Kidney epithelial cell (primary cell): ENCODE results near the gene CLEC18C. TPM values are rescaled to one million over a fixed set of nuclear protein-coding genes. Genes with fewer than 3 reads are reported as not detected.
"Not testable (repeated sequence)": the region's sequence is repeated elsewhere in the genome, so short reads cannot be mapped to it uniquely, and the experiment has no call there.

ENCODE experiments used
- DNase-seq: peaks from one replicate; pipeline ENCODE4 v3.0.0-alpha.2; 2010; ENCODE audit warnings: low read depth
- H3K27me3 ChIP-seq: 2 replicates; pipeline ENCODE4 v1.6.0; 2011; ENCODE audit warnings: low read length; ENCODE audit not compliant: control insufficient read depth, insufficient read depth
- H3K36me3 ChIP-seq: 2 replicates; pipeline ENCODE4 v1.5.1; 2011; ENCODE audit warnings: low read length; ENCODE audit not compliant: control insufficient read depth, insufficient read depth
- H3K4me3 ChIP-seq: 2 replicates; pipeline ENCODE4 v1.5.1; 2011; ENCODE audit warnings: low read depth, mild to moderate bottlenecking, control low read depth, low read length
- total RNA-seq: library from RNA; depleted of rRNA; stranded (reverse); fragments of >200 nt; gene quantifications from 2 replicates; pipeline ENCODE4 v1.2.3, GENCODE V29; 2015
- TF ChIP-seq, protein P1 (sequence below): IDR thresholded peaks from 2 replicates; pipeline ENCODE4 v1.5.1; 2011; ENCODE audit warnings: mild to moderate bottlenecking, moderate library complexity, low read length, control low read depth, inconsistent platforms; ENCODE audit not compliant: insufficient read depth, poor library complexity, severe bottlenecking

CLEC18C gene
- total RNA-seq, 1 donor from 2014 or later = 28.9 TPM

DNA sequence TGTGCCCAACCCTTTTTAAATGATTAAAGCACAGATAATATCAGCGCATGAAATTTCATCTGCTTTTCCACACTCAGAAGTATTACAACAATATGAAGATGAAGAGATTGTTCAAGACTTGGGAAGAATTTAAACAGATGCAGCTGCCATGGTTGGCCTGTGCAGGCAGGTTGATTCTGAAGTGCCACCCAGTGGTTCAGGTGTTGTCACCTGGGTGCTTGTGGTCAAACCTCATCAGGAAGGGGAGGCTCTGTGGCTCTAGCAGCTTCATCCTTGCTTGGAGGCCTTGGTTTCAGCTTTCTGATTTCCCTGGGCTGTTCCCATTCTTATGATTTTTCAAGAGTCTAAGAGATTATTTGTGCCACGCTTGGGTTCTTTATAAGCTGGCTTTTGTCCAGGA, 22.2 kb upstream of the CLEC18C start:
- no peak for DNase-seq
- H3K27me3 ChIP-seq = no peaks in the 10 kb centered on the region
- H3K4me3 ChIP-seq = no peak overlapping the region
- H3K36me3 ChIP-seq = peaks cover under 1% of the 10 kb centered on the region
- TF ChIP-seq, protein P1, sequence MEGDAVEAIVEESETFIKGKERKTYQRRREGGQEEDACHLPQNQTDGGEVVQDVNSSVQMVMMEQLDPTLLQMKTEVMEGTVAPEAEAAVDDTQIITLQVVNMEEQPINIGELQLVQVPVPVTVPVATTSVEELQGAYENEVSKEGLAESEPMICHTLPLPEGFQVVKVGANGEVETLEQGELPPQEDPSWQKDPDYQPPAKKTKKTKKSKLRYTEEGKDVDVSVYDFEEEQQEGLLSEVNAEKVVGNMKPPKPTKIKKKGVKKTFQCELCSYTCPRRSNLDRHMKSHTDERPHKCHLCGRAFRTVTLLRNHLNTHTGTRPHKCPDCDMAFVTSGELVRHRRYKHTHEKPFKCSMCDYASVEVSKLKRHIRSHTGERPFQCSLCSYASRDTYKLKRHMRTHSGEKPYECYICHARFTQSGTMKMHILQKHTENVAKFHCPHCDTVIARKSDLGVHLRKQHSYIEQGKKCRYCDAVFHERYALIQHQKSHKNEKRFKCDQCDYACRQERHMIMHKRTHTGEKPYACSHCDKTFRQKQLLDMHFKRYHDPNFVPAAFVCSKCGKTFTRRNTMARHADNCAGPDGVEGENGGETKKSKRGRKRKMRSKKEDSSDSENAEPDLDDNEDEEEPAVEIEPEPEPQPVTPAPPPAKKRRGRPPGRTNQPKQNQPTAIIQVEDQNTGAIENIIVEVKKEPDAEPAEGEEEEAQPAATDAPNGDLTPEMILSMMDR = no peak

DNA sequence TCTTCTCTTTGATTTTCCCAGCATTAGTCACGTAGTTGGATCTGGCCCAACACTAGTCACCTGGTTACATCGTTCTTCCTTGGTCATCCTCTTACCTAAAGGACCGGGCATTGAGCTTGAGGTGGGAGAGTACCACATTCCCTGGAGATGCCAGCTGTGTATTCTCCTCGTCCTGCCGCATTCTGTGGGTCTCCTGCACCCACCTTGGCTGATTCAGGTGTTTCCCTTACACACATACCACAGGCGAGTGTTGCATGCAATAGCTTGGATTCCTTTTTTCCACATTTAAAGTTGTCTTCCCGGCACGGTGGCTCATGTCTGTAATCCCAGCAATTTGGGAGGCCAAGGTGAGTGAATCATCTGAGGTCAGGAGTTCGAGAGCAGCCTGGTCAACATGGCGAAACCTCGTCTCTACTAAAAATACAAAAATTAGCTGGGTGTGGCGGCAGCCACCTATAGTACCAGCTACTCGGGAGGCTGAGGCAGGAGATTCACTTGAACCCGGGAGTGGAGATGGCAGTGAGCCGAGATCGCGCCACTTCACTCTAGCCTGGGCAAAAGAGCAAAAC, 21.6 kb upstream of the CLEC18C start:
- TF ChIP-seq, protein P1 = no peak
- no peaks in the 10 kb centered on the region for H3K27me3 ChIP-seq
- no peak for DNase-seq
- peaks cover 4% of the 10 kb centered on the region for H3K36me3 ChIP-seq
- no peak overlapping the region for H3K4me3 ChIP-seq

- no peak for DNase-seq
- no peak overlapping the region for H3K4me3 ChIP-seq
- H3K36me3 ChIP-seq = peaks cover 4% of the 10 kb centered on the region
- TF ChIP-seq, protein P1 = no peak
- no peaks in the 10 kb centered on the region for H3K27me3 ChIP-seq
Observed at GRCh38 chr16:70152578-70153302, 20.8 kb upstream of the CLEC18C start.

DNA sequence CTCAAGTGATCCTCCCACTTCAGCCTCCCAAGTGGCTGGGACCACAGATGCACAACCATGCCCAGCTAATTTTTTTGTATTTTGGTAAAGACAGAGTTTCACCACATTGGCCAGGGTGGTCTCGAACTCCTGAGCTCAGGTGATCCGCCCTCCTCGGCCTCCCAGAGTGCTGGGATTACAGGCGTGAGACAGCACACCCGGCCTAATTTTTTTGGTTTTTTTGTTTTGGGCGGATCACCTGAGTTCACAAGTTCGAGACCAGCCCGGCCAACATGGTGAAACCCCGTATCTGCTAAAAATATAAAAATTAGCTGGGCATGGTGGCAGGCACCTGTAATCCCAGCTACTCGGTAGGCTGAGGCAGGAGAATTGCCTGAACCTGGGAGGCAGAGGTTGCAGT, 18.9 kb upstream of the CLEC18C start:
- not testable (repeated sequence) for DNase-seq, H3K27me3 ChIP-seq, H3K36me3 ChIP-seq, H3K4me3 ChIP-seq

DNA sequence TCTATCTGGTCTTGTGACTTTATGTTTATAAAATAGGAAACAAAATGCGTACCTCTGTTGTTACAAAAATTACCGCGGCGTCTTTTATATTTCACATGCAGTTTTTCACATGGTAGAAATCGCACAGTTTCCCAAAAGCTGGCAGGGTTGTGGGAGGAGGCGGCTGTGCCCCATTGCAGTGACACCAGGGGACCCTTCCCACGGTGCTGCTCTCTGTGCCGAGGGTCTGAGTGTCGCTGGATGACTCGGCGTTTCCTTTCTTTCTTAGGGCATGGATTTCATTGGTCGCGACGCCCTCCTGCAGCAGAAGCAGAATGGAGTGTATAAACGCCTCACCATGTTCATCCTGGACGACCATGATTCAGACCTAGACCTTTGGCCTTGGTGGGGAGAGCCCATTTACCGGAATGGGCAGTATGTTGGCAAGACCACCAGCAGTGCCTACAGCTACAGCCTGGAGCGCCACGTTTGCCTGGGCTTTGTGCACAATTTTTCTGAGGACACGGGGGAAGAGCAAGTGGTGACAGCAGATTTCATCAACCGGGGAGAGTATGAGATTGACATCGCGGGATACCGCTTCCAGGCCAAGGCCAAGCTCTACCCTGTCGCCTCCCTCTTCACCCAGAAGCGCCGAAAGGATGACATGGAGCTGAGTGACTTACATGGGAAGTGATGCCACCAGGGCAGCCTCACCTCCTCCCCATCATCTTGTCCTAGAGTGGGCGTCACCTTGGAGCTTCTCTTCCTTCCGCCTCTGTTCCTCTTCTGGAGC, 17.2 kb upstream of the CLEC18C start:
- TF ChIP-seq, protein P1 = no peak
- Histone ChIP-seq H3K36me3 (peaks cover 8% of the 10 kb centered on the region), H3K4me3 (no peak overlapping the region), H3K27me3 (no peaks in the 10 kb centered on the region)
- DNase-seq = no peak

GRCh38 chr16:70157105-70157476, 16.5 kb upstream of the CLEC18C start:
- no peak for DNase-seq
- Histone ChIP-seq H3K27me3 (no peaks in the 10 kb centered on the region), H3K36me3 (peaks cover 8% of the 10 kb centered on the region), H3K4me3 (no peak overlapping the region)
- TF ChIP-seq, protein P1 = no peak
